Neural cell (in vitro differentiated cells): ENCODE results near the gene SNRPA.
A peak's percentile ranks its signal among the peaks of the same experiment; 100 is the strongest.

Source experiments
- EZH2 ChIP-seq: fragments of 200-600, 300-800 bp; shearing (Covaris generic), sonication (generic); IDR thresholded peaks from 2 replicates; pipeline ENCODE4 v1.6.1; 2014; ENCODE audit warnings: antibody characterized with exemption, low read length, borderline replicate concordance, mild to moderate bottlenecking; ENCODE audit not compliant: insufficient read depth, poor library complexity, severe bottlenecking
- RAD21 ChIP-seq: fragments of 450-650 bp; conservative IDR thresholded peaks from 2 replicates; pipeline ENCODE4 v1.6.1; 2014; ENCODE audit warnings: antibody characterized with exemption, mild to moderate bottlenecking, moderate library complexity
- SMC3 ChIP-seq: fragments of 450-650 bp; conservative IDR thresholded peaks from 2 replicates; pipeline ENCODE4 v1.6.1; 2014; ENCODE audit warnings: antibody characterized with exemption, mild to moderate bottlenecking, moderate library complexity; ENCODE audit not compliant: poor library complexity
- TF ChIP-seq, protein P1 (sequence below): fragments of 450-650 bp; IDR thresholded peaks from 2 replicates; pipeline ENCODE4 v1.5.1; 2014; ENCODE audit warnings: antibody characterized with exemption, mild to moderate bottlenecking, moderate library complexity; ENCODE audit not compliant: poor library complexity, severe bottlenecking

DNA sequence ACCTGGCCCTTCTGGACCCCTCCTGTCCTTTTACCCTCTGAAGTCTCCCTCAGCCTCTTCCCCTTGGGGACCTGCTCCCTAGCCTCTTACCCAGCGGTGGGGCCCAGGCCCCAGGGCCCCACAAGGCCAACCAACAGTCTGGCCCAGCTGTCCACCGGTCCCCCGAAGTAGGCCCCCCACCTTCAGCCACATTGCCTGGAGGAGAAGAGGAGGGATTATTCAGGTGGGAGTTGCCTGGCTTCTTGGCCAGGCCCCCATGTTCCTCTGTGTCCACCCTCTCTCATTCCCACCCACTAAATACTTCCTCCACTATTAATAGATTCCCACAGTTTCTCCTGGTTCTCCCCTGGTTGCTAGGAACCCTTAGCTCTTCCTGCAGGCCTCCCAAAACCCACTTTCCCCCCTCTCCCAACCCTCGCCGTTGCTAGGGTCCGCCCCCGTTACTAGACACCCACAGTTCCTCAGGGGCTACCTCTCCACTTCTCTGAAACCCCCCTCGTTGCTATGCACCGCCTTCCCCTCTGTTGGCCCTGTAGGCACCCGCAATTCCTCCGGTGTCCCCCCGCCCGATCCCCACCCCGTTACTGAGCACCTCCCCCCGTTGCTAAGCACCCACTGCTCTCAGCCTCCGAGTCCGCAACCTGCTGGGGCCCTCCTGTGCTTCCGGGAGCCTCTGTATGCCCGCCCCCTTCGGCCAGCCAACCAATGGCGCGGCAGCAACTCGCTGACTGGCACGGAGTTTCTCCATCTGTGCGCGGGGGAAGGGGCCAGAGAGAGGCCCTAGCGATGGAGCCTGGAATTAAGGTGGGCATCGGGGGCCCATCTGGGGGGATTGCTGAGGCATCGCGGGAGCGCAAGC is 36.3 kb upstream of the SNRPA start:
- TF ChIP-seq, protein P1, sequence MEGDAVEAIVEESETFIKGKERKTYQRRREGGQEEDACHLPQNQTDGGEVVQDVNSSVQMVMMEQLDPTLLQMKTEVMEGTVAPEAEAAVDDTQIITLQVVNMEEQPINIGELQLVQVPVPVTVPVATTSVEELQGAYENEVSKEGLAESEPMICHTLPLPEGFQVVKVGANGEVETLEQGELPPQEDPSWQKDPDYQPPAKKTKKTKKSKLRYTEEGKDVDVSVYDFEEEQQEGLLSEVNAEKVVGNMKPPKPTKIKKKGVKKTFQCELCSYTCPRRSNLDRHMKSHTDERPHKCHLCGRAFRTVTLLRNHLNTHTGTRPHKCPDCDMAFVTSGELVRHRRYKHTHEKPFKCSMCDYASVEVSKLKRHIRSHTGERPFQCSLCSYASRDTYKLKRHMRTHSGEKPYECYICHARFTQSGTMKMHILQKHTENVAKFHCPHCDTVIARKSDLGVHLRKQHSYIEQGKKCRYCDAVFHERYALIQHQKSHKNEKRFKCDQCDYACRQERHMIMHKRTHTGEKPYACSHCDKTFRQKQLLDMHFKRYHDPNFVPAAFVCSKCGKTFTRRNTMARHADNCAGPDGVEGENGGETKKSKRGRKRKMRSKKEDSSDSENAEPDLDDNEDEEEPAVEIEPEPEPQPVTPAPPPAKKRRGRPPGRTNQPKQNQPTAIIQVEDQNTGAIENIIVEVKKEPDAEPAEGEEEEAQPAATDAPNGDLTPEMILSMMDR: peak; percentile 48
- TF ChIP-seq EZH2 (no peak), RAD21 (no peak), SMC3 (no peak)
